ENCODE measurements around the gene ADAMTS13. TPM values are rescaled to one million over a fixed set of nuclear protein-coding genes. Genes with fewer than 3 reads are reported as not detected.
"Not testable (repeated sequence)": the region's sequence is repeated elsewhere in the genome, so short reads cannot be mapped to it uniquely, and the experiment has no call there.

Gene ADAMTS13
- total RNA-seq, 4 donors from 2014 or later = 4.4 to 13.2 (median 5.7) TPM

- Histone ChIP-seq H3K4me3 (no peak overlapping the region), H3K36me3 (no peaks in the 10 kb centered on the region), H3K27ac (no peak overlapping the region), H3K27me3 (no peaks in the 10 kb centered on the region), H3K4me1 (no peaks in the 10 kb centered on the region), H3K9me3 (no peaks in the 10 kb centered on the region)
- no peak for DNase-seq
- TF ChIP-seq POLR2A (IDR thresholded peaks at IDR 0.05) = no peak
- TF ChIP-seq, protein P1, sequence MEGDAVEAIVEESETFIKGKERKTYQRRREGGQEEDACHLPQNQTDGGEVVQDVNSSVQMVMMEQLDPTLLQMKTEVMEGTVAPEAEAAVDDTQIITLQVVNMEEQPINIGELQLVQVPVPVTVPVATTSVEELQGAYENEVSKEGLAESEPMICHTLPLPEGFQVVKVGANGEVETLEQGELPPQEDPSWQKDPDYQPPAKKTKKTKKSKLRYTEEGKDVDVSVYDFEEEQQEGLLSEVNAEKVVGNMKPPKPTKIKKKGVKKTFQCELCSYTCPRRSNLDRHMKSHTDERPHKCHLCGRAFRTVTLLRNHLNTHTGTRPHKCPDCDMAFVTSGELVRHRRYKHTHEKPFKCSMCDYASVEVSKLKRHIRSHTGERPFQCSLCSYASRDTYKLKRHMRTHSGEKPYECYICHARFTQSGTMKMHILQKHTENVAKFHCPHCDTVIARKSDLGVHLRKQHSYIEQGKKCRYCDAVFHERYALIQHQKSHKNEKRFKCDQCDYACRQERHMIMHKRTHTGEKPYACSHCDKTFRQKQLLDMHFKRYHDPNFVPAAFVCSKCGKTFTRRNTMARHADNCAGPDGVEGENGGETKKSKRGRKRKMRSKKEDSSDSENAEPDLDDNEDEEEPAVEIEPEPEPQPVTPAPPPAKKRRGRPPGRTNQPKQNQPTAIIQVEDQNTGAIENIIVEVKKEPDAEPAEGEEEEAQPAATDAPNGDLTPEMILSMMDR (IDR thresholded peaks at IDR 0.05) = no peak
Measured at GRCh38 chr9:133389025-133389557, 33.1 kb upstream of the ADAMTS13 start.

DNA sequence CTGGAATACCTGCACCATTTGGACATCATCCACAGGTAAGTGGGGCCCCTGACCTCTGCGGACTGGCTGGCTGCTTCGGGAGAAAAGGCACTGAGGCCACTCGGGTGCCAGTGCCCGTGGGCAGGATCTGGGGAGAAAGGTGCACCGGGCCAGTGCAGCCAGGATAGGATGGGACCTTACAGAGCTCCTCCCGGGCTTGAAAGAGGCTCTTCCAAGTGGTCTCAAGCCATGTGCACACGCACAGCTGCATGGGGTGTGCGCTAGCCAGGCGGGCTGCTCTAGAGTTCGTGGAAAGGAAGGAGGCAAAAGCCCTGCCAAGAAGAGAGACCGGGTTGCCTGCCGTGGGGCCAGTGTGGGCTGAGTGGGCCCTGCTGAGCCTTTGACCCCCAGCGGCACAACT lies 32.6 kb upstream of the ADAMTS13 start:
- Histone ChIP-seq H3K9me3 (no peaks in the 10 kb centered on the region), H3K4me3 (no peak overlapping the region), H3K27ac (no peak overlapping the region), H3K27me3 (no peaks in the 10 kb centered on the region), H3K36me3 (no peaks in the 10 kb centered on the region), H3K4me1 (no peaks in the 10 kb centered on the region)
- no peak for DNase-seq
- TF ChIP-seq POLR2A (IDR thresholded peaks at IDR 0.05) = no peak
- TF ChIP-seq, protein P1 (IDR thresholded peaks at IDR 0.05) = no peak

DNA sequence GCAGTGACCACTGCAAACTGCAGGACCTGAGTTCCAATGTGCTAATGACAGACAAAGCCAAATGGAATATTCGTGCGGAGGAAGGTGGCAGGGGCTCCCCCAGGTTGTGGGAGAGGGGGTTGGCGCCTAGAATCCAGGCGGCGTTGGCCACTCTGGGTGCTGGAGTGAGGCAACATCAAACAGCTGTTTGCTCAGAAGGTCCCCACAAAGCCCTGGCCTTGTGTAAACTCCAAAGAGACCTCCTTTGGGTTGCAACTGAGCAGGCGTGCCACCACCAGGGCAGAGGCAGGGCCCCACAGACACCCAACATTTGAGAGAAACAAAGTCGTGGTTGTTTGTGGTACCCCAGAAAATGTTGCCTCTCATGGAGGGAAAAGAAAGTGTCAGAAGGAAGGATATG lies 31.5 kb upstream of the ADAMTS13 start:
- H3K27ac ChIP-seq = no peak overlapping the region
- H3K4me1 ChIP-seq = no peaks in the 10 kb centered on the region
- no peak for TF ChIP-seq POLR2A (IDR thresholded peaks at IDR 0.05)
- TF ChIP-seq, protein P1 (IDR thresholded peaks at IDR 0.05) = no peak
- no peaks in the 10 kb centered on the region for H3K27me3 ChIP-seq
- no peak for DNase-seq
- no peak overlapping the region for H3K4me3 ChIP-seq
- no peaks in the 10 kb centered on the region for H3K9me3 ChIP-seq
- H3K36me3 ChIP-seq = no peaks in the 10 kb centered on the region

DNA sequence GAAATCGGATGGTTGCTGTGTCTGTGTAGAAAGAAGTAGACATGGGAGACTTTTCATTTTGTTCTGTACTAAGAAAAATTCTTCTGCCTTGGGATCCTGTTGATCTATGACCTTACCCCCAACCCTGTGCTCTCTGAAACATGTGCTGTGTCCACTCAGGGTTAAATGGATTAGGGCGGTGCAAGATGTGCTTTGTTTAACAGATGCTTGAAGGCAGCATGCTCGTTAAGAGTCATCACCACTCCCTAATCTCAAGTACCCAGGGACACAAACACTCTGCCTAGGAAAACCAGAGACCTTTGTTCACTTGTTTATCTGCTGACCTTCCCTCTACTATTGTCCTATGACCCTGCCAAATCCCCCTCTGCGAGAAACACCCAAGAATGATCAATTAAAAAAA lies 30.7 kb upstream of the ADAMTS13 start:
- not testable (repeated sequence) for H3K27ac ChIP-seq, H3K9me3 ChIP-seq, H3K36me3 ChIP-seq, H3K27me3 ChIP-seq, H3K4me1 ChIP-seq, H3K4me3 ChIP-seq, DNase-seq

DNA sequence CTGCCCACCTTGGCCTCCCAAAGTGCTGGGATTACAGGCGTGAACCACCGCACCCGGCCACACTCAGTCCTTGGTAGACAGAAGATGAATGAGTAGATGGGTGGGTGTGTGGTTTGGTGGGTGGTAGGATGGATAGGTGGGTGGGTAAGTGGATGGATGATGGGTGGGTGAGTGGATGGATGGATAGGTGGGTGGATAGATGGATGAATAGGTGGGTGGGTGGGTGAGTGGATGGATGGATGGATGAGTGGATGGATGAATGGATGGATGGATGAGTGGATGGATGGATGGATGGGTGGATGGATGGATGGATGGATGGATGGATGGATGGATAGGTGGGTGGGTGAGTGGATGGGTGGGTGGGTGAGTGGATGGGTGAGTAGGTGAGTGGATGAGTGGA lies 29.9 kb upstream of the ADAMTS13 start:
- H3K4me1 ChIP-seq, H3K9me3 ChIP-seq, H3K27ac ChIP-seq, DNase-seq, H3K4me3 ChIP-seq, H3K36me3 ChIP-seq, H3K27me3 ChIP-seq: not testable (repeated sequence)

- no peaks in the 10 kb centered on the region for H3K36me3 ChIP-seq
- H3K9me3 ChIP-seq = no peaks in the 10 kb centered on the region
- DNase-seq = no peak
- no peaks in the 10 kb centered on the region for H3K4me1 ChIP-seq
- no peaks in the 10 kb centered on the region for H3K27me3 ChIP-seq
- no peak overlapping the region for H3K4me3 ChIP-seq
- no peak overlapping the region for H3K27ac ChIP-seq
- TF ChIP-seq, protein P1 (IDR thresholded peaks at IDR 0.05) = no peak
- no peak for TF ChIP-seq POLR2A (IDR thresholded peaks at IDR 0.05)
Measured at GRCh38 chr9:133393399-133393798, 28.8 kb upstream of the ADAMTS13 start.

- Histone ChIP-seq H3K4me1 (no peaks in the 10 kb centered on the region), H3K27me3 (no peaks in the 10 kb centered on the region), H3K27ac (no peak overlapping the region), H3K4me3 (no peak overlapping the region), H3K36me3 (no peaks in the 10 kb centered on the region), H3K9me3 (no peaks in the 10 kb centered on the region)
- no peak for TF ChIP-seq POLR2A (IDR thresholded peaks at IDR 0.05)
- TF ChIP-seq, protein P1 (IDR thresholded peaks at IDR 0.05) = no peak
- no peak for DNase-seq
Measured at GRCh38 chr9:133394687-133395271, 27.4 kb upstream of the ADAMTS13 start.

All from Peyer's patch (tissue), 4 donors.